Endothelial cell of umbilical vein (primary cell): ENCODE results near the gene TTBK1.

Source experiments
- EZH2 ChIP-seq: IDR thresholded peaks from 2 replicates; pipeline ENCODE4 v1.6.1; 2012; ENCODE audit warnings: borderline replicate concordance, low read depth, mild to moderate bottlenecking, moderate library complexity, low read length, inconsistent platforms; ENCODE audit not compliant: severe bottlenecking
- GATA2 ChIP-seq: IDR thresholded peaks from 2 replicates; pipeline ENCODE4 v1.7.0; 2011; ENCODE audit warnings: low read depth, mild to moderate bottlenecking, moderate library complexity, mixed read lengths, low read length; ENCODE audit not compliant: insufficient read length, insufficient read depth
- JUN ChIP-seq: IDR thresholded peaks from 2 replicates; pipeline ENCODE4 v1.6.1; 2011; ENCODE audit warnings: borderline replicate concordance, low read depth; ENCODE audit not compliant: insufficient read length, insufficient read depth
- MYC ChIP-seq: IDR thresholded peaks from one replicate; pipeline ENCODE4 v1.6.1; 2011; ENCODE audit warnings: mild to moderate bottlenecking, low read depth, low read length
- POLR2A ChIP-seq: IDR thresholded peaks from 2 replicates; pipeline ENCODE4 v1.6.1; 2012; ENCODE audit warnings: low read depth, mild to moderate bottlenecking, control low read depth, low read length
- POLR2AphosphoS5 ChIP-seq: IDR thresholded peaks from 2 replicates; pipeline ENCODE4 v1.6.1; 2012; ENCODE audit warnings: low read depth, mild to moderate bottlenecking, control low read depth, low read length, moderate library complexity; ENCODE audit not compliant: insufficient read depth
- TF ChIP-seq, protein P1 (sequence below), 2 donors: IDR thresholded peaks; 1 replicate in 1 of 2; 2 replicates in 1 of 2; pipeline ENCODE4 v1.5.1; 2011; ENCODE audit warnings: low read length in 2 of 2, mild to moderate bottlenecking in 2 of 2, moderate library complexity in 2 of 2, control low read depth in 1 of 2, inconsistent platforms in 1 of 2, low read depth in 1 of 2; ENCODE audit not compliant: insufficient read depth in 1 of 2; ENCODE audit errors: extremely low read depth in 1 of 2
- TF ChIP-seq, protein P2 (sequence below): IDR thresholded peaks from 2 replicates; pipeline ENCODE4 v1.6.1; 2011; ENCODE audit not compliant: insufficient read depth, insufficient read length

DNA sequence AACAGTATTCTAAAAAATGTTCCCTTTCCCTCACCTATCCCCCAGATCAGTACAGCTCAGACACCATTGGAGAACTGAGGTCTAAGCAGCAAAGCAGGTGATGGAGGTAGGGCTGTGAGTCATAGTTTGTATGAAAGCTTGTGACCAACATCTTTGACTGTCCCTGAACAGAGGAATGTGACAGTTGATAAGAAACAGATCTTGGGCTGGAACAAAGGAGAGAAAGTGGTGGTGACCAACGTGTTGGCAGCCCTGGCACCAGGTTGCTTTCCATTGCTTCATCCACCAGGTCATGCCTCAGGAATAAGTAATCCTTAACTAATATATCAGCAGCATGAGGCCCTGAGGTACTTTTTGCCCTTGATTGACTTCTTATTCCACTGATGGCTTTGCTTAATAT is 85.2 kb downstream of the TTBK1 start:
- TF ChIP-seq, protein P1, sequence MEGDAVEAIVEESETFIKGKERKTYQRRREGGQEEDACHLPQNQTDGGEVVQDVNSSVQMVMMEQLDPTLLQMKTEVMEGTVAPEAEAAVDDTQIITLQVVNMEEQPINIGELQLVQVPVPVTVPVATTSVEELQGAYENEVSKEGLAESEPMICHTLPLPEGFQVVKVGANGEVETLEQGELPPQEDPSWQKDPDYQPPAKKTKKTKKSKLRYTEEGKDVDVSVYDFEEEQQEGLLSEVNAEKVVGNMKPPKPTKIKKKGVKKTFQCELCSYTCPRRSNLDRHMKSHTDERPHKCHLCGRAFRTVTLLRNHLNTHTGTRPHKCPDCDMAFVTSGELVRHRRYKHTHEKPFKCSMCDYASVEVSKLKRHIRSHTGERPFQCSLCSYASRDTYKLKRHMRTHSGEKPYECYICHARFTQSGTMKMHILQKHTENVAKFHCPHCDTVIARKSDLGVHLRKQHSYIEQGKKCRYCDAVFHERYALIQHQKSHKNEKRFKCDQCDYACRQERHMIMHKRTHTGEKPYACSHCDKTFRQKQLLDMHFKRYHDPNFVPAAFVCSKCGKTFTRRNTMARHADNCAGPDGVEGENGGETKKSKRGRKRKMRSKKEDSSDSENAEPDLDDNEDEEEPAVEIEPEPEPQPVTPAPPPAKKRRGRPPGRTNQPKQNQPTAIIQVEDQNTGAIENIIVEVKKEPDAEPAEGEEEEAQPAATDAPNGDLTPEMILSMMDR (IDR thresholded peaks at IDR 0.05; ENCODE audit: extremely low read depth in 1 of 2, insufficient read depth in 1 of 2, low read depth in 1 of 2, low read length in 2 of 2) = no peak
- no peak for TF ChIP-seq EZH2
- TF ChIP-seq GATA2 = no peak
- TF ChIP-seq POLR2A = no peak
- TF ChIP-seq, protein P2, sequence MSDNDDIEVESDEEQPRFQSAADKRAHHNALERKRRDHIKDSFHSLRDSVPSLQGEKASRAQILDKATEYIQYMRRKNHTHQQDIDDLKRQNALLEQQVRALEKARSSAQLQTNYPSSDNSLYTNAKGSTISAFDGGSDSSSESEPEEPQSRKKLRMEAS = no peak
- no peak for TF ChIP-seq POLR2AphosphoS5
- TF ChIP-seq JUN = no peak
- TF ChIP-seq MYC = no peak
